Activated CD4-positive, alpha-beta T cell treated with anti-CD3 and anti-CD28 coated beads, Interleukin-2, amount 50 U/mL, for 16 hours (primary cell): ENCODE data around the gene TLNRD1.
"Not testable (repeated sequence)": the region's sequence is repeated elsewhere in the genome, so short reads cannot be mapped to it uniquely, and the experiment has no call there.

Source experiments
- DNase-seq: peaks from one replicate; pipeline ENCODE4 v3.0.0-alpha.2; 2020

Gene TLNRD1

DNA sequence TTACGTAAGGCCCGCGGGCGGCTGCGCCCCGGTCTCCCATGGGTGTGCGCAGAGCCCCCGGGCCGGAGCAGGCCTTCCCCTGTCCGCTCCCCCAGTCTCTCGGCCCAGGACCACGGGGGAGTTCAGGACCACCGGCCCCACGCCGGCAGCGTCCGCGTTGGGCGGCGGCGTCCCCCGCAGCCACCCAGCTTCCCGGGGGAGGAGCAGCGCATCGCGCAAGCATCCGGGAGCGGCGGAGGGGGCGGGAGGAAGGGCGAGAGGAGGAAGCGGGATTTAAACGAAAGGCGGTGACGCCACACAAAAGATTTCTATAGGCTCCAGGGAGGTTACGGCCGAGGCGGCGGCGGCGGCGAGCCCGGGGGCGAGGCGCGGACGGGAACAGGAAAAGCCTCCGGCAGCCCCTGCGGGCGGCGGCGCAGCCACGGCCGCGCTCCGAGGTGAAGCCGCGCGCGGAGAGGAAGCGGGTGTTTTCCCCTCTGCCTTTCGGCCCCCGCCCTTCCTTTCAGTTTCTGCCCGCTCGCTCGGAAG, at the start of gene TLNRD1:
TSS of gene TLNRD1 (plus strand) at position 300 of the 528 bp plus-strand sequence. CDS start 1,349 bp downstream, outside the sequence.
- DNase-seq, result peak; percentile 94

DNA sequence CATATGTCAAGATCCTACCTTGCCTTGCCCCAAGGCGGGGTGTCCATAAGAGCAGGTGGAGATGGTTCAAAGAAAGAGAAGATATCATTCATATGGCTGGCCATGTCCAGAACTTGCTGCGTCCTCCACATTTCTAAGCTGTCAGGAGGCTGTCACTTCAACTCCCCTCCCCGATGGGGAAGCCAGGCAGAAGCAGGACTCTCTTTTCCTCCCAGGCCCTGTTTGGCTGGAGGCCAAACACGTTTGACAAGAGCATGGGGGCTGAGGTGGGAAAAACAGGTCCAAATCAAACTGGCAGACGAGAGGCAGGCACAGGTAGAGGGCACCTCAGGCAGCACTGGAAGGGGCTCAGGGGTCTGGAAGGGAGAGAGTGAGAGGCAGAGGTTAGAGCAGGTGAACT, 48.8 kb upstream of the TLNRD1 start:
- no peak for DNase-seq

DNA sequence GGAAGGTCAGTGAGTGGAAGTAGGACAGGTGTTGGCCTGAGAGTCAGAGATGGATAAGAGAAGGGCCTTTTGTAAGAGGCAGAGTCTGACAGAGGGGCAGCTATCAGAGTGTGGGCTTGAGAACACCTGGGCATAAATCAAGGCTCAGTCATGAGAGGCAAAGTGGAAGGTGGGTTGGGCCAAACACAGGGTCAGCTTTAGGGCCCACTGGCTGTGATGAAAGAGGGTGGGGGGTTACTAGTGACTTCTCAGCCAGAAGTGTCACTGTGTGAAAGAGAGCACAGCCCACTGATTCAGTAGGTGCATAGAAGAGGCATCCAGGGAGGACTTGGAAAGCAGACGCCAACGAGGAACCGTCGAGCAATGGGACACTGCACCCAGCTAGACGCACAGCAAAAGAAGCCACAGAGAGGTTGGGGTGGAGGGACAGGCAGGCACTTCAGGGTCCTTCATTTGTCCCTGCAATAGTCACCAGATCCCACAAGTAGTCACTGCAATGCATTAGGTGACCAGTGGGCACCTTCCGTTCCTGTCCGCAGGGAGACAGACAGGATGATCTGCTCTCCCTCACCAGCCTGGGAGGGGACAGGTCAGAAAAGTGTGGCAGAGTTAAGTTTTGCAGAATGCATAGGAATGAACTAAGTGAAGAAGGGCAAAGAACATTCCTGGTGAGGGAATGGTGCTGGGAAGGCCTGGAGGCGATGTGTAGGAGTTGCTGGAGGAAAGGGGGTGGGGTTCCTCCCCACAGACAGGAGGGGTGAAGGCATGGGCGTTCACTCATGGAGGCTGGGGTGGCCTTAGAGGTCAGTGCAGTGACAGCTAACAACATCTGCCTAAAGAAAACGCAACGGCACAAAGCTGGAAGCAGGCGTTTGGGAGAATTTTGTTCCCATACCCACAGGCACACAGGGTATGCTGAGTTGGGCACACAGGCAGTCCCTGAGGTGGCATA, 47.4 kb upstream of the TLNRD1 start:
- DNase-seq, result no peak

DNA sequence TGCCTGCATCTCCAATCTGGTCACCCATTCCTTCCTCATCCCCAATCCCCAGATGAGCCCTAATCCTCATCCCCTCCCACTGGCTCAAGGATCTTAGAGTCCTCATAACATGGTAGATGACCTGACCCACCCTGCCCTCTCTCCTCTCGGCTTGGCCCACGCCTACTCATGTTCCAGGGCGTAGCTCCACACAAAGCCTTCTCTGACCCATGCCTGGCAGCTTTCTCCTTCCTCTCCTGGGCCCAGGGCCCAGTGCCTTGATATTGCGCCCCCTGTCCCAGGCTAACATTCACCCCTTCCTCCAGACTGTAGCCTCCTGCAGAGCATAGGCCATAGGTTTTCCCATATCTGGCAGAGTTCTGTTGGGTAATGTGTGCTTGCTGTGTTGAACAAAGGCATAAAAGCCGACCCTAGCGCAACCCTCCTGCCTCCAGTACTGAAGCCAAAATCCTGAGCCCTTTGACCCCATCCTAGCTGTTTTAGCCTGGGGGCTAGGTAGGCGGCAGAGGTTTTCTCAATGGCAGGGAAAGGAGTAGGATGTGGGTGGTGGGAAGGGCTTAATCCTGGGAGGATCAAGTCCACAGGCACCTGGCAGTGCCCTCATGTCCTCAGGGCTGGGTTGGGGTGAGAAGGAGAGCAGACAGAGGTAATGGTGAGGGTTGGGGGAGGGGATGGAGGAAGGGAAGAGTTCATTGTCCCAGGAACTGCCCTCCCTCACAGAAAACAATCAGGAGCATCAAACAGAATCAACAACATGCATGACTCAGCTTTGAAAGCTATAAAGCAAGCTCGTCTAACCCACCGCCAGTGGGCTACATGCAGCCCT, 46.6 kb upstream of the TLNRD1 start:
- no peak for DNase-seq

DNA sequence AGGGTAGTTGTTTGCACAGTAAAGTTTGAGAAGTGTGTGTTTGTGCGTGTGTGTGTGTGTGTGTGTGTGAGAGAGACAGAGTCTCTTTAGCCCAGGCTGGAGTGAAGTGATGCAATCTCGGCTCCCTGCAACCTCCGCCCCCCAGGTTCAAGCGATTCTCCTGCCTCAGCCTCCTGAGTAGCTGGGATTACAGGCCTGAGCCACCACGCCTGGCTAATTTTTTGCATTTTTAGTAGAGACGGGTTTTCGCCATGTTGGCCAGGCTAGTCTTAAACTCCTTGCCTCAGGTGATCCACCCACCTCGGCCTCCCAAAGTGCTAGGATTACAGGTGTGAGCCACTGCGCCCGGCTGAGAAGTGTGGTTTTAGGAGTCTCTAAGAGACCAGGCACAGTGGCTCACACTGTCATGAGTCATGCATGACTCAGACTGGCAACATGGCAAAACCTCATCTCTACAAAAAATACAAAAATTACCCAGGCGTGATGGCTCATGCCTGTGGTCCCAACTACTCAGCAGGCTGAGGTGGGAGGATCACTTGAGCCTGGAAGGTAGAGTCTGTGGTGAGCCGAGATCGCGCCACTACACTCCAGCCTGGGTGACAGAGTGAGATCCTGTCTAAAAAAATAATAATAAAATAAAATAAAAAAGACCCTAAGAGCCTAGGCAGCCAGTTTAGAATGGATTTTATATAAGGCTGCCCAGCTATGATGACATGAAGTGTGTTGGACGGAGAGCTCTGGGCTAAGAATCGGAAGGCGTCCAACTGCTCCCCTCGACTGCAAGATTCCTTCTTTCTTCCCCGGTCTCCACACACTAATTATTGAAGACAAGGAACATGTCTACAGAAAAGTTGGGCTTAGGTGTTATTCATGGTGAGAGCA, 44.9 kb upstream of the TLNRD1 start:
- DNase-seq, result peak; percentile 89

DNA sequence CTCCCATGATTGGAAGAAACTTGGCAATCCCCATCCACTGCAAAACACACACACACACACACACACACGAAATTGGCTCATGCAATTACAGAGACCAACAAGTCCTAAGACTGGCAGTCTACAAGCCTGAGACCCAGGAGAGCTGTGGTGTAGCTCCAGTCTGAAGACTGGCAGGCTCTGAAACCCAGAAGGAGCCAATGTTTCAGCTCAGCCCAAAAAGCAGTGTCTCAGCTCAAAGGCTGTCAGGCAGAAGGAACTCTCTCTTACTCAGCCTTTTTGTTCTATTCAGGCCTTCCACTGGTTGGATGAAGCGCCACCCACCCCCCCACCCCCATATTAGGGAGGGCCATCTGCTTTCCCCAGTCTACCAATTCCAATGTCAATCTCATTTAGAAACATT, 43.2 kb upstream of the TLNRD1 start:
- no peak for DNase-seq

DNA sequence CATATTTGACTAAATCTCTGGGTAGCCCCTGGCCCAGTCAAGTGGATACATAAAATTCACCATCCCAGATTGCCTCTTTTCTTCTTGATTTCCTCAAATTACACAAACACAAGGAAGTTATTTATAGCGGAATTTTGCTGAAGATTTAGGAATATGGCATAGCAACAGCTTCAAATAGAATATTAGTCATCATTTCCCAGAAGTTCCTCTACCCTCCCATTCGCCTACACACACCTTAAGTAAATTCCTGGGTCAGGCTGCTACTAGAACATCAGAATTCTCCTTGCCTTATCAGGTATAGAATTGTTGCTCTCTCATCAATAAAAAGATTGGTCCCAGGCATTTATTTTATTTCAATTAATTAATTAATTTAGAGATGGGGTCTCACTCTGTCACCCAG, 42.7 kb upstream of the TLNRD1 start:
- DNase-seq, result no peak

DNA sequence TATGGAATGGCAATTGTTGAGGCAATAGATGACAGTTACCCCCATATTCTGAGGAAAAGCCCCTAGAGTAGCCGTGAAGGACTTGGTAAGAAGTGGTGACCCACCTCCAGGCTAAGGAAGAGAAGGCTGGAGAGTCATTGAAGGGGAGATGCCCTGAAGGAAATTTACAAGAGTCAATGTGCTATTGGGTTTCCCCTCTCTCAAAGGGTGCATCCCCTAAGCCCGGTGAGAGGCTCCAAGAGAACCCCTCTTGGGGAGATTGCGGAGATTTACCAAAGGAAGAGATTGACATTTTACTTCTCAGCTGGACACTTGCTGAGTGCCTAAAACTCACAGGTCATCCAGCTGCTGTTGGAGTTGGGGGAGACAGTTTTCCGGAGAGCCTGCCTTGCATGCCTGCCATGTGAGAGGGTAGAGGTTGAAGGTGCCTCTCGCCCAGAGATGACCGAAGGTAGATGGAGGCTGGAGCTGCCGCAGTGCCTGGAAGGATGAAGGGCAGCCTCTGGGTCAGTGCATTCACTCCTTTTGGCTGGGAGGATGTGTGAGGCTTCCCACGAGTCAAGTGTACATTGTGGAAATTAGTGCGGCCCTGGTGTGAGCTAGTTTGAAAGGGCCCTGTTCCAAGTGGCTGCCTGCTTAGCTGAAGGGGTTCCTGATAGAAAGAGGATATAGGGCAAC, 41.8 kb upstream of the TLNRD1 start:
- no peak for DNase-seq

DNA sequence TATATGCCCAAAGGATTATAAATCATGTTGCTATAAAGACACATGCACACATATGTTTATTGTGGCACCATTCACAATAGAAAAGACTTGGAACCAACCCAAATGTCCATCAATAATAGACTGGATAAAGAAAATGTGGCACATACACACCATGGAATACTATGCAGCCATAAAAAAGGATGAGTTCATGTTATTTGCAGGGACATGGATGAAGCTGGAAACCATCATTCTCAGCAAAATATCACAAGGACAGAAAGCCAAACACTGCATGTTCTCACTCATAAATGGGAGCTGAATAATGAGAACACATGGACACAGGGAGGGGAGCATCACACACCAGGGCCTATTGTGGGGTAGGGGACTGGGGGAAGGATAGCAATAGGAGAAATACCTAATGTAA, 35.3 kb upstream of the TLNRD1 start:
- not testable (repeated sequence) for DNase-seq

DNA sequence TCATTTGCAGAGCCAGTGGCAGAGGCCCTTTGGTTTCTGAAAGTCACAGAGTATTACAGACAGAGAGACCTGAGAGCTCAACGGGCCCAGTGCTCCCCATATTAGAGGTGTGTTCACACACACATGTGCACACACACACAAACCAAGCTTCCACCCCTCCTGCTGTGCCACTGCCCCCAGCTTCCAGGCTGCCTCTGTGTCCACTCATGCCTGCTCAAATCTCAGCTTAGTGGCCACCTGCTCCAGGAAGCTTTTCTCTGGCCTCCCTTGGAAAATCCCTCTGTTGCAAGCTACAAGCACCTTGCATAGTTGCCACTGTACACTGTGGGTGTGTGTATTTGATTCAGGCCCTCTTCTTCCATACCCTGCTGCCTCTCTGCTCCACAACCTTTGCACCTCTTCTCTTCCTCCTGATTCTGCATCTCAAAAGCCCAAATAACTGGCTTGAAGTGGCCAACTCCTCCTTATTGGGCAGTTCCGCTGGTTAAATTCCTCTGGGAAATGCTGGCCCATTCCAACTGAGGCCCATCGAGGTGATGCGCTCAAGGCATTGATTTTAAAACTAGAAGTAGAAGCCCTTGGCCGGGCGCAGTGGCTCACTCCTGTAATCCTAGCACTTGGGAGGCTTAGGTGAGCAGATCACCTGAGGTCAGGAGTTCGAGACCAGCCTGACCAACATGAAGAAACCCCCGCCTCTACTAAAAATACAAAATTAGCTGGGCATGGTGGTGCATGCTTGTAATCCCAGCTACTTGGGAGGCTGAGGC, 34.1 kb upstream of the TLNRD1 start:
- no peak for DNase-seq

DNA sequence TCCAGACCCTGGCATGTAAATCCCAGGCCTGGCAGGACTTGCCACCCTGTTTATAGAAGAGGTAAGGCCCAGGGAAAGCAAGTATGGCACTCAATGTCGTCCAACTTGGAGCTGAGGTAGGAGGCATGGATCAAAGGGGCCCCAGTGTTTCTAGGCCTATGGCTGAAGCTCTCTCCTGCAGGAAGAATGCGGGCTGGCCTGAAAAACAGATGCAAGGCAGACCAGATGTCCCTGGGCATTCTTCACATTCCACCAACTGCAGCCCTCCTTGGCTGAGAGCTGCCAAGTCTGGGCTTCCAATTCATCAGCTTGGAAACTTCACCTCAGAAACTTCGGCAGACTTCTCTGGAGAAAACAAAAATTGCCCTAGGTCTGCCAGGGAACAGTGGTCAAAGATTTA, 33.3 kb upstream of the TLNRD1 start:
- no peak for DNase-seq

DNA sequence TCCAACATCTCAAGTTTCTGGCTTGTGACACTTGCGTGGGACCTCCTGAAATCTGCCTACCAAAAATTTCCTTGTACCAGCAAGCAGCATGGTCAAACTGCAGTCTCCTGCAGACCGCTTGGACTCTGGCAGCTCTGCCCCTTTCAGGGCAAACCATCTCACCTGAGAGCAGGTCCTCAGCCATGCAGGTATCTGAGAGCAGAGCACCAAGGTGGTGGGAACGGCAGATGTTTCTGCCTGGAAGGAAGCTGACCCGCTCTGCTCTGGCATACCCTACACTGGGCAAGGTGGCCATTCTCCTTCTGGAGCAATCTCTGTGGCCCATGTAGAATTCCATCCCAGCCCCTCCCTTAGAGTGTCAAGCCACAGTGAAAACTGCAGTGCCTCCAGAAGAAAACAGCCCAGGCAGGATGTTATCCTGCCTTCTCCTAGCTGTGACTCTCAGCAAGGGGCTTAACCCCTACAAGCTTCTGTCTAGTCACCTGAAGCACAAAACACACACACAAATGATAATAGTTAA, 32.7 kb upstream of the TLNRD1 start:
- no peak for DNase-seq

DNA sequence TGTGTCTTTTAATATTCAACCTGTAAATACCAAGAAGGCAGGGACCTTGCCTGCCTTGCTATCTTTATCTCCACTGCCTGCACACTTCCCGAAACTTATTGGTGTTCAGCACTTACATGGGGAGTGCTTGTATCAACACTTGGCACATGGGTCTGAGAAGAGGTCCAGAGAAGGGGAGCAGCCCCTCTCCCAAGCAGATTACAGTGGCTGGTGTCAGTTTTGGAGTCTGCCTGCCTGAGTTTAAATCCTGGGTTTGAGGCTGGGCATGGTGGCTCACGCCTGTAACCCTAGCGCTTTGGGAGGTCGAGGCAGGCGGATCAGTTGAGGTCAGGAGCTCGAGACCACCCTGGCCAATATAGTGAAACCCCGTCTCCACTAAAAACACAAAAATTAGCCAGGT, 31.4 kb upstream of the TLNRD1 start:
- DNase-seq, result no peak

DNA sequence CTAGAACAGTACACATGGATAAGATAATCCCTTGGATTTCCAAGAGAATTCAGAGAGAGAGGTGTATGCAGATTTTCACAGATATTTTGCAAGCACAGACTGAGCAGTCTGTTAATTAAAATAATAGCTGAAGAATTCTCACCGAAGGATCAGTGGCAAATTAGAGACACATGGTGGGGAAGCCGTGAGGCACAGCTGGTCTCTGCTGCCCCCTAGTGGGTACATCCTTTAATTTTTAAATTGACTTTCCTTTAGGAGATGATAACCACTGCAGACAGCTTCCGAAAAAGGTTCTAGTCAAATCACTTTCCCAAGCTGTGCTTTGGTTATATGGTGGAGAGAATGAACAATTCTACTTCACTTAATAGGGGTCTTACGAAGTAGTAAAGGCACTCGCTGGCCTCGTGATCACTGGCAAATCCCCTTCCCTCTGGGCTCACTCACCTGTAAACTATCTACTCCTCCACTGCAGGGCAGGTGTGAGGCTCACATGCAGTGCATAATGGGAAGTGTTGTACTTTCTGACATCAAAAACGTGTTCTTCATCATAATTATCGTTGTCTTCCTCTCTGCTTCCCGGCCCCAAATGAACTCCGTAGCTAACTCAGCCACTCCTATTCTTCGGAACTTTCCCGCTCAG, 30.6 kb upstream of the TLNRD1 start:
- peak; percentile 71 for DNase-seq

DNA sequence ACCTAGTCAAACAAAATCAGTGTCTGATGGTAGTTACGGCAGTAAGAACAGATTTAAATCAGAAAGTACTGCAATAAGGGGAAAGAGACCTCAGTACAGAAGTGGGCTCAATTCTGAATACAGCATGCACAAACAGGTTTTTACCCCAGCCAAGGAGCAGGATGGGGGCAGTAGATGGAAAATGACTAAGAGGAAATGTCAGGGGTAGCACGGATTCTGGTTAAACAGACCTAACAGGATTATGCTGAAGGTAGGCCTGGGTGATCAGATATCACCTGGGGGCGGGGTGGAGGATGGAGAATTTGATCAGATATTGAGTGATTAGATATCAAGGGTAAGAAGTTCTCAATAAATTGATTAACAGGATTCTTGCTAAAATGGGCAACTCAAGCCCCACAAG, 30.1 kb upstream of the TLNRD1 start:
- no peak for DNase-seq

DNA sequence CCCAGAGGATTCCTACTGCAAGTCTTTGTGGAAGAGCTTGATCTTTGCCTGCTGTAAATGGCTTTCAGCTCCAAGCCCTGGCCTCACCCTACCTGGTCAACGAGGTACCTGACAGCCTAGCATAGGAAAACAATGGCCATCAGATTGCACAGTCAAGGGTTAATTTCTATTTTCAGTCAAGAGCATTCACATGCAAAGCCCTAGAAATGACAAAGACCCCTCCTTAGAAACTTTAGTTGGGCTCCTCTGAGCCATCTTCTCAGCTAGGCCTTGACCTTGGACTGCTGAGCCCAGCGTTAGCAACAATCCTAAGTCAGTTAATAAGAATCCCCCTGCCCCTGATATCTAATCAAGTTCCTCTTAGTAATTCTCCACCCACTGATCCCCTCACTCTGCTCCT, 29.6 kb upstream of the TLNRD1 start:
- no peak for DNase-seq

DNA sequence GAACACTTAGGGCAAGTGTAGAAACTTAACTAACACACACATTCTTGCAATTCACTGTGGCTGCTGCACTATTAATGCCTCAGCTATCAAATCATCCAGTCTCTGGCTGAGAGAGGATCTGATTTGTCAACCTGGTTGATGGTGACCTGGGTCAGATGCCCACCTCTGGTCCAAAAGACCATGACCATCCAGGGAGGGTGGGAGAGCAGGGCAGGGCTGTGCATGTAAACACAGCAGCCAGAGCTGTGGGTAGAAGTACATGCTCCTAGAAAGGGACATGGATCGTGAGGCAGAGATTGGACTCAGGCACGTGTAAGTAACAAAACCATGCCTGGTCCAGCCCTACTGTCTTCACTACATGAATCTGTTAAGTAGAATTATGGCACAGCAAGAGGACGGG, 28.4 kb upstream of the TLNRD1 start:
- DNase-seq, result no peak

DNA sequence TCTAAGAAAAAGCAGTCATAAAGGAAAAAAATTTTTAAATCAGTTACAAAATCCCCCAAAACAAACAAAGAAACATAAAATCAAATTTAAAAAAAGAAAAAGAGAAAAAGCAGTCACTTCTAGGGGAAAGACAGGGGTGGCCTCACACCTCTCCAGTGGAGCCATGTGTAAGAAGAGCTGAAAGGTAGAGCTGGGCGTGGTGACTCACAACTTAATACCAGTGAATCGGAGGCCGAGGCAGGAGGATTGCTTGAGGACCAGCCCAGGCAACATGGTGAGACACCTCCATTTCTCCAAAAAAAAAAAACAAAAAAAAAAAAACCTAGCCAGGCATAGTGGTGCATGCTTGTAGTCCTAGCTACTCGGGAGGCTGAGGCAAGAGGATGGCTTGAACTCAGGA, 25.8 kb upstream of the TLNRD1 start:
- no peak for DNase-seq

DNA sequence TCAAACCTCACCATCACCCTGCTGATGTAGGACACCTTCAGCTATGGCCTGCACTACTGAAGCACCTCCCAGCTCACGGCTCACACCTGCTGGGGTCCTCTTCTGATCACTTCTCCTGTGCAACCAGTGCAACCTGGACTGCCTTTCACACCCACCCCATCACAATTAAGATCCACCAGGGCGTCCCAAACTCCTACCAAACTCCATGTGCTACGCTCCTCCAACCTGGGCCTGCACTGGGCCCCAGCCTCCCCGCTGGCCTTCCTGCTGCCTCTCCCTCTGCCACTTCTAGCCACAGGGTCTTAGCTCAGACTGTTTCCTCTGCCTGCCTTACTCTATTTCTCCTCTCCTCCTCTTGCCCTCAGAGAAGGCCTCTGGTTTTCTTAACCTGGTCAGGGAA, 23.9 kb upstream of the TLNRD1 start:
- DNase-seq, result no peak

DNA sequence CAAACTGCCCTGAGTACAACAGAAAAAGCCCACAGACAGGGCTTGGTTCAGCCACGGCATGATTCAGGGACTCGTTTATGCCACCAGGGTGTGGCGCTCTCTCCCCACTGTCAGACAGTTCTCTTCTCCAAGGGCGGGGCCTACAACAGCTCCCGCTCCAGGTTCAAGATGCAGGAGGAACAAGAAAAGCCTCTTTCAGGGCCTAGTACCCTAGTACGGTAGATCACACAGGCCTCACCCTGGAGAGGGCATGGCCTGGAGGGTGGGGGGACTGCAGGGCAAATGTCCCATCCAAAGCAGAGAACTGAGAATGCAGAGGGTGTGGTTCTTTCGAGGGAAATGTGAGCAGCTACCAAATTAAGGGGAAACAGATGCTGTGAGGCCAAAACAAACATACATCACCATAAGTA, 23.1 kb upstream of the TLNRD1 start:
- no peak for DNase-seq
